ENCODE measurements around the gene SNURF. TPM values are rescaled to one million over a fixed set of nuclear protein-coding genes. Genes with fewer than 3 reads are reported as not detected.

SNURF gene
- polyA plus RNA-seq, 1 donor (not counting 4 experiments of a cell fraction or from before 2014, with no cell fraction given): 11.1 TPM

- FAIRE-seq (no peak), DNase-seq (ENCODE audit: low read depth, low spot score) (no peak)
- Histone ChIP-seq H3K27me3 (ENCODE audit: control insufficient read depth, extremely low read depth, insufficient read depth, low read length) (no peaks in the 10 kb centered on the region), H3K36me3 (ENCODE audit: control insufficient read depth in 2 of 2, extremely low read depth in 1 of 2, insufficient read depth in 2 of 2, low read length in 2 of 2) (no peaks in the 10 kb centered on the region), H3K4me3 (ENCODE audit: control insufficient read depth in 2 of 3, extremely low read depth in 1 of 3, insufficient read depth in 2 of 3, low read depth in 1 of 3, low read length in 3 of 3) (no peak overlapping the region), H3K9ac (ENCODE audit: control insufficient read depth, extremely low read depth, insufficient read depth, low read length) (no peak overlapping the region), H4K20me1 (ENCODE audit: control insufficient read depth, extremely low read depth, insufficient read depth, low read length) (no peaks in the 10 kb centered on the region), H3K79me2 (ENCODE audit: control insufficient read depth, insufficient read depth, low read length) (no peaks in the 10 kb centered on the region), H3K27ac (ENCODE audit: control insufficient read depth, insufficient read depth, low read length) (no peak overlapping the region), H3K9me1 (ENCODE audit: control insufficient read depth, extremely low read depth, insufficient read depth, low read length) (no peaks in the 10 kb centered on the region), H3K4me2 (ENCODE audit: control insufficient read depth, extremely low read depth, insufficient read depth, low read depth, low read length) (no peak overlapping the region), H3K9me3 (ENCODE audit: control insufficient read depth, low read depth, low read length) (no peaks in the 10 kb centered on the region), H2AFZ (ENCODE audit: control insufficient read depth, low read length) (no peak overlapping the region), H3K4me1 (ENCODE audit: control insufficient read depth, extremely low read depth, insufficient read depth, low read length) (no peaks in the 10 kb centered on the region)
- TF ChIP-seq EZH2 (IDR thresholded peaks at IDR 0.05; ENCODE audit: low read length): no peak
- TF ChIP-seq CTCF (optimal IDR thresholded peaks at IDR 0.05 in 1 of 3, IDR thresholded peaks at IDR 0.05 in 1 of 3, conservative IDR thresholded peaks at IDR 0.05 in 1 of 3; ENCODE audit: extremely low read depth in 1 of 3, insufficient read depth in 2 of 3, low read length in 3 of 3): no peak
- dilution Hi-C loops (cut with MboI; ENCODE audit: extremely low pct_ligation_motif_present, low sequenced_read_pairs): no loop called here
Measured at GRCh38 chr15:24943361-24943760, 11.4 kb upstream of the SNURF start.

- no peaks in the 10 kb centered on the region for H3K4me1 ChIP-seq (ENCODE audit: control insufficient read depth, extremely low read depth, insufficient read depth, low read length)
- no peaks in the 10 kb centered on the region for H3K36me3 ChIP-seq (ENCODE audit: control insufficient read depth in 2 of 2, extremely low read depth in 1 of 2, insufficient read depth in 2 of 2, low read length in 2 of 2)
- H3K9me3 ChIP-seq (ENCODE audit: control insufficient read depth, low read depth, low read length): no peaks in the 10 kb centered on the region
- no peak for DNase-seq (ENCODE audit: low read depth, low spot score)
- TF ChIP-seq EZH2 (IDR thresholded peaks at IDR 0.05; ENCODE audit: low read length): no peak
- no peak for TF ChIP-seq CTCF (optimal IDR thresholded peaks at IDR 0.05 in 1 of 3, IDR thresholded peaks at IDR 0.05 in 1 of 3, conservative IDR thresholded peaks at IDR 0.05 in 1 of 3; ENCODE audit: extremely low read depth in 1 of 3, insufficient read depth in 2 of 3, low read length in 3 of 3)
- H2AFZ ChIP-seq (ENCODE audit: control insufficient read depth, low read length): no peak overlapping the region
- H3K79me2 ChIP-seq (ENCODE audit: control insufficient read depth, insufficient read depth, low read length): no peaks in the 10 kb centered on the region
- no peak overlapping the region for H3K9ac ChIP-seq (ENCODE audit: control insufficient read depth, extremely low read depth, insufficient read depth, low read length)
- H3K9me1 ChIP-seq (ENCODE audit: control insufficient read depth, extremely low read depth, insufficient read depth, low read length): no peaks in the 10 kb centered on the region
- no peaks in the 10 kb centered on the region for H3K27me3 ChIP-seq (ENCODE audit: control insufficient read depth, extremely low read depth, insufficient read depth, low read length)
- no peaks in the 10 kb centered on the region for H4K20me1 ChIP-seq (ENCODE audit: control insufficient read depth, extremely low read depth, insufficient read depth, low read length)
- H3K27ac ChIP-seq (ENCODE audit: control insufficient read depth, insufficient read depth, low read length): no peak overlapping the region
- FAIRE-seq: no peak
- H3K4me2 ChIP-seq (ENCODE audit: control insufficient read depth, extremely low read depth, insufficient read depth, low read depth, low read length): no peak overlapping the region
- dilution Hi-C loops (cut with MboI; ENCODE audit: extremely low pct_ligation_motif_present, low sequenced_read_pairs): no loop called here
- H3K4me3 ChIP-seq (ENCODE audit: control insufficient read depth in 2 of 3, extremely low read depth in 1 of 3, insufficient read depth in 2 of 3, low read depth in 1 of 3, low read length in 3 of 3): no peak overlapping the region
Measured at GRCh38 chr15:24944954-24945353, 9.8 kb upstream of the SNURF start.
